ENCODE data around the gene CCDC116. TPM values are rescaled to one million over a fixed set of nuclear protein-coding genes. Genes with fewer than 3 reads are reported as not detected.

The CCDC116 gene
- total and polyA plus RNA-seq, 4 donors: 0.37 to 0.74 (median 0.72) TPM

DNA sequence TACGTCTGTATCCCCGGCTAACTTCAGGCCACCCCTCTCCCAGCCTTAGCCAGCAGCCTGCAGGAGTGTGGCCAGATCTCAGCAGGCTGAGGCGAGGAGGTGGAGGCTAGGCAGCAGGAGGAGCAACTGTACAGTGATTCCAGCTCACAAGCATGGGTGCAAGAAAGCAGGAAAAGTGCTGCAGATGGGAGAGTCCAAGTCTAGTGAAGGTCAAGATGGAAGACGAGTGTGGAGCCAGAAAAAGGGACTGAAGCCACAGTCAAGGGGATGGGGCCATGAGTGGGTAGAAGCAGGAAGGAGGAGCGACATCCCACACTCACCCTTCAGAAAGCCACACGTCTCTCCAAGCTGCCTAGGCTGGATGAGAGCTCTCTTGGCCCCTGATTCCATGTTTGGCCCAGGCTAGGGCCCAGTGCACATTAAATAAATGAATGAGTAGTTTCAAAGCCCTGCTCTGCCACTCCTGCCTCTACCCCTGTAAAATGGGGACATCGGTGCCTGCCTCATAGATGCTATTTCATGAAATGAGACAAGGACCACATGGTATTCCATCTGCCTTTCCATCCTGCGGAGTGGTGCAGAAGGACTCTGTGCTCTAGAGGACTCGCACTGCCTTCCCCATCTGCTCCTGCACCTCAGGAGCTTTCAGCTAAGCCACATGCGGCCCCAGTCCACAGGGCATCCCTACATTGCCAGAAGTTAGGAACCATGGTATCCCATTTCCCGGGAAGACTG, 5.7 kb upstream of the CCDC116 start:
- TF ChIP-seq, protein P1, sequence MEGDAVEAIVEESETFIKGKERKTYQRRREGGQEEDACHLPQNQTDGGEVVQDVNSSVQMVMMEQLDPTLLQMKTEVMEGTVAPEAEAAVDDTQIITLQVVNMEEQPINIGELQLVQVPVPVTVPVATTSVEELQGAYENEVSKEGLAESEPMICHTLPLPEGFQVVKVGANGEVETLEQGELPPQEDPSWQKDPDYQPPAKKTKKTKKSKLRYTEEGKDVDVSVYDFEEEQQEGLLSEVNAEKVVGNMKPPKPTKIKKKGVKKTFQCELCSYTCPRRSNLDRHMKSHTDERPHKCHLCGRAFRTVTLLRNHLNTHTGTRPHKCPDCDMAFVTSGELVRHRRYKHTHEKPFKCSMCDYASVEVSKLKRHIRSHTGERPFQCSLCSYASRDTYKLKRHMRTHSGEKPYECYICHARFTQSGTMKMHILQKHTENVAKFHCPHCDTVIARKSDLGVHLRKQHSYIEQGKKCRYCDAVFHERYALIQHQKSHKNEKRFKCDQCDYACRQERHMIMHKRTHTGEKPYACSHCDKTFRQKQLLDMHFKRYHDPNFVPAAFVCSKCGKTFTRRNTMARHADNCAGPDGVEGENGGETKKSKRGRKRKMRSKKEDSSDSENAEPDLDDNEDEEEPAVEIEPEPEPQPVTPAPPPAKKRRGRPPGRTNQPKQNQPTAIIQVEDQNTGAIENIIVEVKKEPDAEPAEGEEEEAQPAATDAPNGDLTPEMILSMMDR (IDR thresholded peaks at IDR 0.05; ENCODE audit: control extremely low read depth, extremely low read depth): no peak
- H3K4me3 ChIP-seq: no peak overlapping the region
- WGBS, 2 donors: 84 to 87% methylated on average over 11 of the region's 11 CpGs
- H3K27me3 ChIP-seq (ENCODE audit: control insufficient read depth in 3 of 3, insufficient read depth in 3 of 3, low read length in 2 of 3): no peaks in the 10 kb centered on the region
- H3K36me3 ChIP-seq (ENCODE audit: control insufficient read depth in 4 of 4, insufficient read depth in 4 of 4, low read length in 4 of 4): peaks cover 0 to 22% (median under 1%) of the 10 kb centered on the region in 4 donors
- no peak overlapping the region for H3K9ac ChIP-seq (ENCODE audit: insufficient read depth in 1 of 2, low read length in 2 of 2)
- peak overlapping the region in 1 of 2 donors; percentile 5 for H3K27ac ChIP-seq (ENCODE audit: low read depth in 1 of 2, low read length in 1 of 2)
- no peak for DNase-seq
- H3K4me1 ChIP-seq (ENCODE audit: control insufficient read depth in 5 of 5, insufficient read depth in 5 of 5, low read length in 5 of 5): peaks cover 0 to 18% (median 10%) of the 10 kb centered on the region in 5 donors
- no peak for ATAC-seq (ENCODE audit: insufficient read depth, low FRiP score)
- no peaks in the 10 kb centered on the region for H3K9me3 ChIP-seq (ENCODE audit: control insufficient read depth in 4 of 4, insufficient read depth in 3 of 4, low read length in 3 of 4)

DNA sequence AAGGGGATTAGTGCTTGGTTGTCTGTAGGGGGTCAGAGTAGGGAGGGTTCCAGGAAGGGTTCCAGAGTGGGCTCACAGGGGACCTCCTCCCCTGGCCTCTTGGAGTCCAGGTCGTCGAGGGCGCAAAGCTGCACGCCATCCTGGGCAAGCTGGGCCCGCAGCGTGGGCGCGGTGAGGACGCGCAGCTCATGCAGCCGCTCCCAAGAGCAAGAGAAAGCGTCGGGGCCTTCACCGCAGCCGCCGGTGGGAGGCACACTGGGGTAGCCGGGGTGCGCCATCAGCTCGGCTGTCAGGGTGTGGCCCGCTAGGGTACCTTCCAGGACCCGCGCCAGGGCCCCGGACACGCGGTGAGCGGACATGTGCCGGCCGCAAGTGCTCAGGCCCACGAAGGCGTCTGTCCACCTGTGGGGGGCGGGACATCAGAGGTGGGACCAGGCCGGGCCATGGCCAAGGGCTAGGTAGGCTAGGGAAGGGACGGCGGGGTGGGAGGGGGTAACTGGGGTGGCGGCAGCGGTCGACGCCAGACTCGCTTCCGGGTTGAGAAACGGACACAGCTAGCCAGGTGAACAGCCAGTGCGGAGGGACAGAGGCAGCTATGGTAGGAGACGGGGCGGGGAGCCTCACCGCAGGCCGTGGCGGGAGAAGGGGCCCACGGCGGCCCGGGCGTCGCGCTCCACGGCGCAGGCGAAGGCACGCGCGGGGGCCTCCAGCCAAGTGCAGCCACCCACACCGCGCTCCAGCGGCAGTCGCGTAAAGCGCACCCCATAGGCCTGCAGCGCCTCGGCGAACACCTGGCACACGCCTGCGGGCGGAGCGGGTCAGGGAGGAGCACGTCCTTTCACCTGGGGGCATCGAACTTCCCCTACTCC, 3.9 kb upstream of the CCDC116 start:
- 71 to 73% methylated on average over 74 of the region's 74 CpGs for WGBS, 2 donors
- H3K27me3 ChIP-seq (ENCODE audit: control insufficient read depth in 3 of 3, insufficient read depth in 3 of 3, low read length in 2 of 3): no peaks in the 10 kb centered on the region
- peak overlapping the region; percentile 93 for H3K4me3 ChIP-seq
- ATAC-seq (ENCODE audit: insufficient read depth, low FRiP score): no peak
- H3K36me3 ChIP-seq (ENCODE audit: control insufficient read depth in 4 of 4, insufficient read depth in 4 of 4, low read length in 4 of 4): peaks cover 0 to 9% (median 0%) of the 10 kb centered on the region in 4 donors
- H3K4me1 ChIP-seq (ENCODE audit: control insufficient read depth in 5 of 5, insufficient read depth in 5 of 5, low read length in 5 of 5): peaks cover 0 to 13% (median 8%) of the 10 kb centered on the region in 5 donors
- H3K27ac ChIP-seq (ENCODE audit: low read depth in 1 of 2, low read length in 1 of 2): peak overlapping the region in 1 of 2 donors; percentile 55
- DNase-seq: no peak
- H3K9me3 ChIP-seq (ENCODE audit: control insufficient read depth in 4 of 4, insufficient read depth in 3 of 4, low read length in 3 of 4): no peaks in the 10 kb centered on the region
- TF ChIP-seq, protein P1 (IDR thresholded peaks at IDR 0.05; ENCODE audit: control extremely low read depth, extremely low read depth): no peak
- H3K9ac ChIP-seq (ENCODE audit: insufficient read depth in 1 of 2, low read length in 2 of 2): no peak overlapping the region

DNA sequence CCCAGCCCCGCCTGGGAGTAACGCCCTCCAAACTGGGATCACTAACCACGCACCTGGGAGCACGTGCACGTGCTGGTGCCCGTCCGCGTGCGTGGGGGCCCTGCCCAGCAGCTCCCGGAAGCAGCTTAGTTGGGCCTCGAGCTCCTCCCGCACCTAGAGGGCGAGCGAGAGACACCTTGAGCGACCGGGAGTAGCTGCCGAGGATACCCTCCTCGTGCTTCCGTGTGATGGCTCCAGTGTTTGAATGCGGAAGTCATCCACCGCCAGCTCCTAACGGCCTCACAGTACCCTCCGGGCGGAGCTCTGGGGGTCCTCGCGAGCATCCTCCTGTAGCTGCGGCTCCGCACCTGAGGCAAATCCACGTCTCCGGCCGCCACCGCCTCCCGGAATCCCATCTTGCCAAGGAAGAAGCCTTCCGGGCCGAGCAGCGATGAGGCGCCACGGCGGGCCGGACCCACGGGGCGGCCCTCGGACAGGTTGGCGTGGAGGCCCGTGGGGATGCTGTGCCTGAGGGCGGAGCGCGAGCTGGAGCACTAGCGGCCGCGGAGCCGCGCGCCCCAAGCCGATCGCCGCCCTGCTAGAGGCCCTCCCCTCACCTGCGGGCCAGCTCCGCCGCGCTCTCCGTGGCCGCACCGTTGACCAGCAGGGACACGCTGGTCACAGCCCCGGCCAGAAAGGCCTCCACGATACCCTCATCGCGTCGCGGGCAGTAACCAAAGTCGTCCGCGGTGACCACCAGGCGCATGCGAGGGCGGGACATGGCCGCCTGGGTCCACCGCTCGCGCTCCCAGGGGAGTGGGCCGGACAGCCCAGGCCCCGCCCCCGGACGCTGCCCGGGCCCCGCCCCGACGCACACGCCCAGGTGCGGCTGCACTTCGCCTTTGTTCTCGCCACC, 3.1 kb upstream of the CCDC116 start, which contains the start of gene YDJC:
Gene YDJC, minus strand, starts transcription at position 768 of the 895 bp plus-strand sequence. Its CDS starts 8 bp downstream, at position 760.
- TF ChIP-seq, protein P1 (IDR thresholded peaks at IDR 0.05; ENCODE audit: control extremely low read depth, extremely low read depth): peak; percentile 44
- Histone ChIP-seq H3K4me1 (ENCODE audit: control insufficient read depth in 5 of 5, insufficient read depth in 5 of 5, low read length in 5 of 5) (peaks cover 0 to 8% (median 6%) of the 10 kb centered on the region in 5 donors), H3K9ac (ENCODE audit: insufficient read depth in 1 of 2, low read length in 2 of 2) (peak within 1 kb of the TSS in 1 of 2 donors; percentile 25), H3K4me3 (peak within 1 kb of the TSS; percentile 93), H3K36me3 (ENCODE audit: control insufficient read depth in 4 of 4, insufficient read depth in 4 of 4, low read length in 4 of 4) (peaks cover 0 to 7% (median 0%) of the 10 kb centered on the region in 4 donors), H3K9me3 (ENCODE audit: control insufficient read depth in 4 of 4, insufficient read depth in 3 of 4, low read length in 3 of 4) (no peaks in the 10 kb centered on the region), H3K27ac (ENCODE audit: low read depth in 1 of 2, low read length in 1 of 2) (peak within 1 kb of the TSS; percentile 42 to 93), H3K27me3 (ENCODE audit: control insufficient read depth in 3 of 3, insufficient read depth in 3 of 3, low read length in 2 of 3) (no peaks in the 10 kb centered on the region)
- ATAC-seq (ENCODE audit: insufficient read depth, low FRiP score) (peak; percentile 97), DNase-seq (peak; percentile 89 to 94 (median 93))
- WGBS, 2 donors: 1% methylated on average over 79 to 93 of the region's 93 CpGs
